GM19395 (cell line): ENCODE measurements around the gene UGT2A1.
"Not testable (repeated sequence)": the region's sequence is repeated elsewhere in the genome, so short reads cannot be mapped to it uniquely, and the experiment has no call there.

Experiments
- ATAC-seq: cut with Tn5 transposase; IDR thresholded peaks from one replicate; pipeline ENCODE4 v1.9.1; 2021; ENCODE audit warnings: mild to moderate bottlenecking, moderate library complexity; ENCODE audit not compliant: unreplicated experiment

Gene UGT2A1

GRCh38 chr4:69653147-69653546, at the start of gene UGT2A1:
UGT2A1 (minus strand) TSS chr4:69653247; CDS start chr4:69647644, 5,603 bp downstream.
- no peak for ATAC-seq

- no peak for ATAC-seq
Measured at GRCh38 chr4:69702201-69702600, 49.2 kb upstream of the UGT2A1 start.

- ATAC-seq, result no peak
Measured at GRCh38 chr4:69701696-69702095, 48.6 kb upstream of the UGT2A1 start.

GRCh38 chr4:69697536-69698242, 44.6 kb upstream of the UGT2A1 start:
- ATAC-seq, result no peak

GRCh38 chr4:69689599-69689998, 36.6 kb upstream of the UGT2A1 start:
- ATAC-seq, result peak; percentile 72

GRCh38 chr4:69684804-69685203, 31.8 kb upstream of the UGT2A1 start:
- ATAC-seq, result no peak

GRCh38 chr4:69668680-69669079, 15.6 kb upstream of the UGT2A1 start:
- ATAC-seq, result no peak

- not testable (repeated sequence) for ATAC-seq
Measured at GRCh38 chr4:69664009-69664408, 11.0 kb upstream of the UGT2A1 start.

GRCh38 chr4:69661130-69661803, 8.2 kb upstream of the UGT2A1 start:
- ATAC-seq, result not testable (repeated sequence)

GRCh38 chr4:69658133-69658532, 5.1 kb upstream of the UGT2A1 start:
- no peak for ATAC-seq

- no peak for ATAC-seq
Measured at GRCh38 chr4:69656653-69657158, 3.7 kb upstream of the UGT2A1 start.

GRCh38 chr4:69650872-69651271, 2.2 kb downstream of the UGT2A1 start:
- no peak for ATAC-seq

- ATAC-seq, result no peak
Measured at GRCh38 chr4:69649629-69650028, 3.4 kb downstream of the UGT2A1 start.

GRCh38 chr4:69649207-69649606, 3.8 kb downstream of the UGT2A1 start:
- no peak for ATAC-seq

GRCh38 chr4:69642961-69643360, 10.1 kb downstream of the UGT2A1 start:
- no peak for ATAC-seq

GRCh38 chr4:69640289-69640688, 12.8 kb downstream of the UGT2A1 start:
- no peak for ATAC-seq

GRCh38 chr4:69639542-69639941, 13.5 kb downstream of the UGT2A1 start, which contains the start of gene UGT2A2:
UGT2A2 (minus strand) TSS chr4:69639642; CDS start chr4:69639640, 2 bp downstream.
- ATAC-seq, result no peak

GRCh38 chr4:69617083-69617694, 35.9 kb downstream of the UGT2A1 start:
- no peak for ATAC-seq

- ATAC-seq, result no peak
Measured at GRCh38 chr4:69610484-69610883, 42.6 kb downstream of the UGT2A1 start.

GRCh38 chr4:69601065-69601464, 52.0 kb downstream of the UGT2A1 start:
- ATAC-seq, result no peak

- ATAC-seq, result no peak
Measured at GRCh38 chr4:69600013-69600412, 53.0 kb downstream of the UGT2A1 start.

GRCh38 chr4:69594382-69594781, 58.7 kb downstream of the UGT2A1 start:
- ATAC-seq, result no peak
